NCI-H82 treated with DMSO at 0.1 percent for 48 hours (cell line): ENCODE results near the gene EMP2.
"Not testable (repeated sequence)": the region's sequence is repeated elsewhere in the genome, so short reads cannot be mapped to it uniquely, and the experiment has no call there.

Experiments used
- DNase-seq: peaks from one replicate; lab custom pipeline; 2025; ENCODE audit not compliant: unreplicated experiment; lab: John Stamatoyannopoulos, UW

Gene EMP2

DNA sequence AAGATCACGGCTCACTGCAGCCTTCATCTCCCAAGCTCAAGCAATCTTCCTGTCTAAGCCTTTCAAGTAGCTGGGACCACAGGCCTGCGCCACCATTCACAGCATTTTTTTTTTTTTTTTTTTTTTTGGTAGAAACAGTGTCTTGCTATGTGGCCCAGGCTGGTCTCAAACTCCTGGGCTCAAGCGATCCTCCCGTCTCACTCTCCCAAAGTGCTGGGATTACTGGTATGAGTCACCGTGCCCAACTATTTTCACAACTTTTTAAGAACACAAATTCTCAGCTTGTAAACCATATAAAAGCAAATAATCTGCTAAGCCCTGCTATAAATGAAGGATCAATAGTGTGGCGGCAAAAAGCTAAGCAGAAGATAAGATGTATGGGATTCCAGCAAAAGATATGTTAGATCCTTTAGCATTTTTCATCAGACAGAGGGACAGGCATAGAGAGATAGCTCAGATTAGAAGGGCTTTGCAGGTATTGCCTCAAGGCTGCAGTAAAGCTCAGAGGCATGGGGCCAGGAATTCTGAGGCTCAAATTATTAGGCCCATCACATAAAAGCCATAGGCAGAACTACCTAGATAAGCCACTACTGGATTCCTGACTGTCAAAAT lies 55.1 kb downstream of the EMP2 start:
- no peak for DNase-seq

GRCh38 chr16:10522966-10523365 lies 57.4 kb downstream of the EMP2 start:
- DNase-seq: no peak

DNA sequence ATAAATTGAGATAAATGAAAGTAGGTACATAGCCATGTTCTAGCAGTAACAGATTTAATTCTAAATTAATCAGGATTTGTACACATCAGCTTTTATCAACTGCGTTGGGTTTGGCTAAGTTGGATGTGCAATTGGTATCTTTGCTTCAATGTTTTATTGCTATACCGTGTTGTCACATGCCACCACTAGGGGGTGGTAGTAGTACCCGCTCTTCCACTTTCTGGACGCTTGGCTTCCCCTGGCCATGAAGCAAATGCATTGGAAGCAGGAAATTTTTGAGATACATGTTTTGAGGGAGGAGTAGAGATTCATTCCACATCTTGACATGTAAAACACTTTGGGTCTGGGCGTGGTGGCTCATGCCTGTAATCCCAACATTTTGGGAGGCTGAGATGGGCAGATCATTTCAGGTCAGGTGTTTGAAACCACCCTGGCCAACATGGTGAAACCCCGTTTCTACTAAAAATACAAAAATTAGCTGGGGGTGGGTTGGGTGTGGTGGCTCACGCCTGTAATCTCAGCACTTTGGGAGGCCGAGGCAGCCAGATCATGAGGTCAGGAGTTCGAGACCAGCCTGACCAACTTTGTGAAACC lies 58.6 kb downstream of the EMP2 start:
- peak; percentile 43 for DNase-seq

DNA sequence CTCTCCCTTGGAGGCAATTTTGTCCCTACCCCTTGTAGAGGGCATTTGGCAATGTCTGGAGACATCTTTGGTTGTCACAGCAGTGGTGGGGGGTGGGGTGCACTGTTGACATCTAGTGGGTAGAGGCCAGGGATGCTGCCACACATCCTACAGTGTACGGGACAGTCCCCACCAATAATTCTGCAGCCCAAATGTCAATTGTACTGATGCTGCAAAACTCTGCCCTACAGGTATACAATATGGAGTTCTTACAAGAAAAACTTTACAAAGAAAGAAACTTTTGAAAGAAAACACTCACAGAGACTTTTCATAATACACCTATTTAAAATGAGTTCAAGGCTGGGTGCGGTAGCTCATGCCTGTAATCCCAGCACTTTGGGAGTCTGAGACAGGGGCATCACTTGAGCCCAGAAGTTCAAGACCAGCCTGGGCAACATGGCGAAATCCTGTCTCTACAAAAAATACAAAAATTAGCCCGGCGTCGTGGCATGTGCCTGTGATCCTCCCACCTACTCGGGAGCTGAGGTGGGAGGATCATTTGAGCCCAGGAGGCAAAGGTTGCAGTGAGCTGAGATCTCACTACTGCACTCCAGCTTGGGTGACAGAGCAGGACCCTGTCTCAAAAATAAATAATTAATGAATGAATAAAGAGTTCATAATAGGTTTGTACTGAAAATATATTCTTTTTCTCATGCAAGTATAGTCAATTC lies 59.4 kb downstream of the EMP2 start:
- DNase-seq: no peak

DNA sequence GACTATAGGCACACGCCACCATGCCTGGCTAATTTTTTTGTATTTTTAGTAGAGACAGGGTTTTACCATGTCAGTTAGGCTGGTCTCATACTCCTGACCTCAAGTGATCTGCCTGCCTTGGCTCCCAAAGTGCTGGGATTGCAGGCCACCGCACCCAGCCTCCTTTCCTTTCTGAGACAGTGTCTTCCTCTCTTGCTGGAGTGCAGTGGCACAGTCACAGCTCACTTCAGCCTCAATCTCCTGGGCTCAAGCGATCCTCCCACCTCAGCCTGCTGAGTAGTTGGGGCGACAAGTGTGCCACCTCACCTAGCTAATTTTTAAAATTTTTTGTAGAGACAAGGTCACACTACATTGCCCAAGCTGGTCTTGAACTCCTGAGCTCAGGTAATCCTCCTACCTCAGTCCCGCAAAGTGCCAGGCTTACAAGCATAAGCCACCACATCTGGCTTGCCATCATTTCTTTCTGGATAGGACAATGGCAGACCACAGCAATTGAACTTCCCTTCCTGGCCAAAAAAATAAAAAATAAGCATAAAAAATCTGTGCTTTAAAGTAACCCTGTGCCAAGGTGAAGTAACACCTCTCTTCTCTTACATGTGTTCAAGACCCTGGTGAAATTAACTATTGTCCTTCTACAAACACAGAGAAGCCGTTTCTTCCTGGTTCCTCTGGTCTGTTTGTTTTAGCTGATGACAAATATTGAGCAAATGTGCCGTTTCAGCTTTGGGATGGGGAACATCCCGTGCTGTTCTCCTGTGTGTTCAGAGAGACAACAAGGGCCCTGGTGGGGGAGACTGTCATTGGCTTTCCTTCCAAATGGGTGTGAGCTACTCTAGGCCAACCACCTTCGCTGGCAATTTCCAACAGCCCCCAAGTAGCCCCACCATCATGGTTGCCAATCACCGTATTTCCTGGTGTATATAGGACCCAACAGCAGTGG lies 60.2 kb downstream of the EMP2 start:
- no peak for DNase-seq

DNA sequence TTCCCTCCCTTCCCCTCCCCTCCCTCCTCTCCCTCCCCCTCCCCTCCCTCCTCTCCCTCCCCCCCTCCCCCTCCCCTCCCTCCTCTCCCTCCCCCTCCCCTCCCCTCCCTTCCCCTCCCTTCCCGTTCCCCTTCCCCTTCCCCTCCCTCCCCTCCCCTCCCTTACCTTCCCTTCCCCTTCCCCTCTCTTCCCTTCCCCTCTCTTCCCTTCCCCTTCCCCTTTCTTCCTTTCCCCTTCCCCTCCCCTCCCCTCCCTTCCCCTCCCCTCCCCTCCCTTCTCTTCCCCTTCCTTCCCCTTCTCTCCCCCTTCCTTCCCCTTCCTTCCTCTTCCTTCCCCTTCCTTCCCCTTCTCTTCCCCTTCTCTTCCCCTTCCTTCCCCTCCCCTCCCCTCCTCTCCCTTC lies 61.1 kb downstream of the EMP2 start:
- DNase-seq: no peak

GRCh38 chr16:10518479-10519041 lies 61.8 kb downstream of the EMP2 start:
- no peak for DNase-seq

- DNase-seq: no peak
Measured at GRCh38 chr16:10517868-10518267, 62.5 kb downstream of the EMP2 start.

- peak; percentile 7 for DNase-seq
Measured at GRCh38 chr16:10514369-10515055, 65.9 kb downstream of the EMP2 start.

- DNase-seq: no peak
Measured at GRCh38 chr16:10511829-10512228, 68.6 kb downstream of the EMP2 start.

DNA sequence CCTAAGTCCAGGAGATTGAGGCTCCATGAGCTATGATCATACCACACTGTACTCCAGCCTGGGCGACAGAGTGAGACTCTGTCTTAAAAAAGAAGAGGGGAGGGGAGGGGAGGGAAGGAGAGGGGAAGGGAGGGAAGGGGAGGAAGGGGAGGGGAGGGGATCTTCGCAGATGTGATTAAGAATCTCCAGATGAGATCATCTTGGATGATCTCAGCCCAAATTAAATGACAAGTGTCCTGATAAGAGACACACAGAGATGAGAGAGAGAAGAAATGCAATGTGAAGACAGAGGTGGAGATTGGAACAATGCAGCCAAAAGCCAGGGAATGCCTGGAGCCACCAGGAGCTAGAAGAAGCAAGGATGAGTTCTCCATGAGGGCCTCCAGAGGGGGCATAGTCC lies 70.1 kb downstream of the EMP2 start:
- DNase-seq: no peak

DNA sequence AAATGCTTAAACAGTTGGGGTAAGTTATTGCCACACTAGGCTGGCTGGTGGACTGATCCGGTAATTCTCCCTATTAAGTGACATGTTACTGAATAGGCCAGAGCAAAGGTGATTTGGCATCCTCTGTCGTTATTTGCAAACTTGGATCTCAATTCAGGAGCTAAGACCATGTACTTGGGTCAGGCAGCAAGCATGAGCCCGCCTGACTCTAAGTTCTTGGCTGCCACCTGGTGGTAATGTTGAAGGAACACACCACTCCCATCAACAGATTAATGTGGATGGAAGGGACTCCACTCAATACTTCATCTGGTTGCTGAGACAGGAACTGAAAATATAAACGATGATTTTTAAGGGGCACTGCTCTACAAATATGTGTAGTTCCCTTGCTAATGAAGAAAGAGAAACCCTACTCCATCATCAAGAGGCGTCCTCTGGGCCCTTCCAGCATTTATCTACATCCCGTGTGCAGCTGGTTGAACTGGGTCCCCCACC lies 70.8 kb downstream of the EMP2 start:
- DNase-seq: peak; percentile 61

GRCh38 chr16:10505286-10505685 lies 75.1 kb downstream of the EMP2 start:
- DNase-seq: not testable (repeated sequence)

DNA sequence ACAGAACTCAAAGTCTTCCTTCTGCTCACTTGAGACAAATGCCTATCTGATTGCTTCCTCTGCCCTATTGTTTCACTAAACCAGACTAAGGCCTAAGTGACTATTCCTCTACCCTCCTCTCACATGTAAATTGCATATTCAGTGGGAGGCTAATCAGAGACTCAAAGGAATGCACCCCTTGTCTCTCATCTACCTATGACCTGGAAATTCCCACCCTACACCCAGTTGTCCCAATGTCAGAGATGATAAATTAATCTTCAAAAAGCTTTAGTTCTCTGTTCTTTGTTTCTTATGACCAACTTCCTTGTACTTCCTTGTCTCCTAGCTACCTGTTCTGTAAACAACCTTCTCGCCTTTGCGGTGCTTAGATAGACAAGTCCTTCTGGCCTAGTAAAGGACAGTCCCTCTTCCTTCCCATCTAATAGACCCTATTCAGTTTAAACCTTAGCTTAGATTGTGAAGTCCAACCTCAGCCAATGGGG lies 76.0 kb downstream of the EMP2 start:
- DNase-seq: no peak

DNA sequence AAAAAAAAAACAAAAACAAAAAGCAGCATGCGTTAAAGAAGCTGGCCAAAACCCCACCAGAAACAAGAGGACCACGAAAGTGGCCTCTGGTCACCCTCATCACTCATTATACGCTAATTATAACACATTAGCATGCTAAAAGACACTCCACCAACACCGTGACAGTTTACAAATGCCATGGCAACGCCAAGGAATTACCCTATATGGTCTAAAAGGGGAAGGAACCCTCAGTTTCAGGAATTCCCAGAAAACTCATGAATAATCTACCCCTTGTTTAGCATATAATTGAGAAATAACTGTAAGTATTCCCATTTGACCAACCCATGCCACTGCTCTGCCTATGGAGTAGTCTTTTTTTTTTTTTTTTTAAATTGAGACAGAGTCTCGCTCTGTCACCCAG lies 77.6 kb downstream of the EMP2 start:
- no peak for DNase-seq

DNA sequence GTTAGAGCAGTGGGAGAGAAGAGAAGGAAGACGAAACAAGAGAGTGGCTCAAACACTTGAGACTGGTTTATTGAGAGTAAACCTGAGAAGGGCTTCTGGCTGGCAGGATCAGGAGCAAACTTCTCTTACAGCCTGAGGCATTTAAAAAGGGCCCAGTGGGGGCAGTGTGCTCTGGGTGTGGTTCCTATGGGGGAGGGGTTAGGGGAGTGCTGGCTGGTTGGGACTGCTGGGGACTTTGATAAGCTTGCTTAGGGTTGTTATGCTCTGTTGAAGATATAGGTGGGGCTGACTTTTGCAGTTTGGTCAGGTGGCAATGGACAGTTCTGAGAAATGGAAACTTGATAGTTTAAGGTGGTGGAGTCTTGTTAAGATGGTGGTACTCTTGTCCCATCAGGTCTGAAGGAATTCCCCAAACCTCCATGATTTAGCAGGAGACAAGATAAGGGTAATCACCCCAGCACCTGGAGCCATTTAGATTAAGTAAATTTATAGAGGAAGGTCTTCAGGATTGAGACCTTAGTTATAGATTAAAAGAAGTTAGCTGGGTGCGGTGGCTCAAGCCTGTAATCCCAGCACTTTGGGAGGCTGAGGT lies 79.3 kb downstream of the EMP2 start:
- DNase-seq: no peak

- DNase-seq: no peak
Measured at GRCh38 chr16:10500582-10500981, 79.8 kb downstream of the EMP2 start.

GRCh38 chr16:10497132-10498101 lies 83.0 kb downstream of the EMP2 start:
- no peak for DNase-seq

DNA sequence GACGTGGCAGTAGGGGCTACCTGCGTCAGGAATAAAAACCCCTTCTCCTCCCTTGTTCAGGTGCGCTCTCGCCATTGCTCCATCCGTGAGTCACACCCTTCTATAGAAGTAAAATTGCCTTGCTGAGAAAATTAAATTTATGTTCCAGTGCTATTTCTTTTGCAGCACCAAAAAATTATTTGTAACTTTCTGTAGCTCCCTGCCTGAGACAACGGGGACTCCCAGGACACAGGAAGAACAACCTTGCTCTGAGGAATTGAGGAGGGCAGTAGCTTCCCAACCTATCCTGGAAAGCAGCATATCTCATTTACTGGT lies 85.4 kb downstream of the EMP2 start:
- DNase-seq: no peak
